Activated CD4-positive, alpha-beta T cell treated with anti-CD3 and anti-CD28 coated beads, Interleukin-2, amount 50 U/mL, for 16 hours (primary cell): Measurements from ENCODE around the gene TMEM132D.

Source experiments
- DNase-seq: peaks from one replicate; pipeline ENCODE4 v3.0.0-alpha.2; 2020

TMEM132D gene

GRCh38 chr12:129871991-129872972, 31.5 kb downstream of the TMEM132D start:
- DNase-seq = no peak

GRCh38 chr12:129870796-129871195, 33.0 kb downstream of the TMEM132D start:
- no peak for DNase-seq

- DNase-seq = no peak
Measured at GRCh38 chr12:129870136-129870535, 33.7 kb downstream of the TMEM132D start.

- DNase-seq = no peak
Measured at GRCh38 chr12:129868575-129868974, 35.2 kb downstream of the TMEM132D start.

DNA sequence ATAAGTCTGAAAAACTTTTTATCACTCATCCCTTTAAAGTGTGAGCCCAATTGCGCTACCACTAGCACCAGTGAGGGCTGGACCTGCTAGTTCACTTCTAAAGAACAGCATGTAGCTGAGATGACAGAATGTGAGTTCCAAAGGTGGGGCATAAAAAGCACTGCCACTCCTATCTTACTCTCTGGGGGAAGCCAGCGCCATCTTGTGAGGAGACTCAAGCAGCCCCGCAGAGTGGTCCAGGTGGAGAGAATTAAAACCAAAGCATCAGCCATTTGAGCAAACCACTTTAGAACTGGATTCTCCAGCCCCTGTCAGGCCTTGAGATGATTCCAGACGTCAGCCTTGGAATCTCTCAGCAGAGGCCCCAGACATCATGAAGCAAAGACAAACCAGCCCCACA, 39.9 kb downstream of the TMEM132D start:
- DNase-seq = no peak

DNA sequence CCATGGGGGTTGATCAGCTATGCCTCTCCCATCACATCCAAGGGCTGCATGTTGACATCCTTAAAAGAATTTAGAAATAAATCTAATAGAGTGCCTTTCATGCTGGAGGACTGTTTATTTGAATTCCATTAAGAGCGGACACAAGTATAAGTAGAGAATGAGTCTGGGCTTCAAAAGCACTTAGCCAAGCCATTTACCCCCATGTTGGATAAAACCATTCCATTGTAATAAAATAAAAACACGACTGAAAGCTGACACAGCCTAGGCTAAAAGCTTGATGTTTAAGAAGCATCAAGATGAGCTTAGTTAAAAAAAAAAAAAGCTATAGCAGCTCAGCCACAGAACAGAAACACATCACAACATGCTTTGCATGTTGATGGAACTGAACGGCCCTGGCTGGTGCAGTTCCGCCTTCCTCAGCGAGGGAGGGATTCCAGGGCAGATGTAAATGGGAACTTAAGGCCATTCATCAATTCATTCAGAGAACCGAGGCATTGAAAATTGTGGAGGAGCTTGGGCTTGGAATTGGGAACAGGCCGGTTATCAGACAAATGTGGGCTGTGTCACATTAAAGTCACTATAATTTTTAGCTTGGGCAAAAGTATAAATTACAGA, 41.2 kb downstream of the TMEM132D start:
- no peak for DNase-seq

DNA sequence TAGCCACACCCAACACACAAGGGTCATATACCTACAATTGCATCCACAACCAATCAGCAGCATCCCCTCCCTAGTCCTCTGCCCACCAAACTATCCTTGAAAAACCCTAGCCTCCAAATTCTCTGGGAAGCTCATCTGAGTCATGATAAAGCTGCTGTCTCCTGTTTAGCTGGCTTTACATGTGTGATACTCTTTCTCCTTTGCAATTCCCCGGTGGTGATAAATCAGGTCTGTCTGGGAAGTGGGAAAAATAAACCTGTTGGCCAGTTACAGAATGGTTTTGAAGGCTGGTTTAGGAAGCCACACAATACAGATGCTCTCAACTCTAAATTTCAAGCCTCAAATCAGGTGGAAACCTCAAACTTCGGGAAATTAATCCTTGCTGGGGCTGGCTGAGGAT, 41.9 kb downstream of the TMEM132D start:
- no peak for DNase-seq

DNA sequence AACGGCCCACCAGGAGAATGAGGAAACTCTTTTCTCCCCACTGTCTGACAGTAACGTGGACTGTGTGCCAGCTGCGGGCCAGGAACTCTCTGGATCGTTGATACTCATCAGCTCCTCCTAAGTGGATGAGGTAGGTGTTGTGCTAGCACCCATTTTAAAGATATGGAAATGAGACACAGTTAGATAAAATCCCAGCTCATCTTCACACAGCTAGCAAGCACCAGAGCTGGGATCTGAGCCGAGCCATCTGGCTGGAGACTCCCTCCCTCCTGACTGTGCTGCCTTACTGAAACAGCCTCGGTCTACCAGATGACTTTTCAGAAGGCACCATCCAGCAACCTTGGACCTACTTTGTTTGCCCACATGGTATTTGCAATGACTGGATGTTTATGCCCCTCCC, 49.2 kb downstream of the TMEM132D start:
- DNase-seq = no peak

DNA sequence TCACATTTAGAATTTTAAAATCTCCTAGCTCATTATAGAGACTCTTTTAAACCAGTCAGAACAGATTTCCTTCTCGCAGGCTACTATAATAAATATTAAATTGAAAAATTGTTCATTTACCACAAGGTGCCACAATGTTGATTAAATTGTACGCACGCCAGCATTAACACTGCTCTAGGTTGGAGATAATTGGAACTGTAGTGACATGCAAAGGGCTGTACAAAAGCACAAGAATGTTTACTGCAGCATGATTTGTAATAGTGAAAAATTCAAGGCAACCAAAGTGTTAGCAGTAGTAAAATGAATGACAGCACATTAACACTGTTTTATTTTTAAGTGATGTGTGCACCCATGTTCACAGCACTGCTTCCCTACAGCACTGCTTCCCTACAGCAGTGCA, 52.5 kb downstream of the TMEM132D start:
- DNase-seq = no peak

DNA sequence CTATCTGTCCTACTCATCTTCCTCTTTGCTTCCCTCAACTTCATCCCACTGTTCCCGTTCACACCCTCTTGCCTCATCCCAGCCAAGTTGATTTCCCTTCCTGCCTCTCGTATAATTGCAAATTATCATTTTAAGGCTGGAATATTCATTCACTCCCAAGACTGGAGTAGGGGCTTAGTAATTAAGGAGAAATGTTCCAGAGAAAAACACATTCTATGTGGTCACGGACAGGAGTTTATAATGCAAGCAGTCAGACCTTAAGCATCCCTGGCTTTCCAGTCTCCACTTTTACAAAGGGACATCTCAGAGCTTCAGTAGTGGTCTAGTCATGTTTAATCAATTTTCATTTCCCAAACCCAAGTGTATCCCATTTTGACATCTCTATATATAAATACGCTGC, 54.9 kb downstream of the TMEM132D start:
- DNase-seq = no peak

DNA sequence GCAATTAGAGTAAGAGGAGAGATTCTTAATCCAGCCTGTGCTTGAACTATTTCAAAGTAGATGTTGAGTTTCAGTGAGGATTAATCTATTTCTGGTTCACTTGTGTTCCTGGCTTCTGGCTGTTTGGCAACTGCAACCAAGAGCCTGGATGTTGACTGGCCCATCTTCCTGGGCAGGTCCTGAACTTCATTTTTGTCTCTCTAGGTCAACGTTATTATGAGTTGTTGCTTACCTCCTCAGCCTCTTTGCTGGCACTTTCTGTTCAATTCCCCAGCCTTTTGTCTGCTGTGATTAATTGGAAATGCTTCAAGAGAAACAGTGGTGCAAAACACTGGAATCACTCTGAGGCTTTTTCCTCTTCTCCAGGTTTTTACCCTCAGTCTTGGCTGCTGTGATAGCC, 56.8 kb downstream of the TMEM132D start:
- no peak for DNase-seq

GRCh38 chr12:129844662-129845220, 59.1 kb downstream of the TMEM132D start:
- no peak for DNase-seq

- no peak for DNase-seq
Measured at GRCh38 chr12:129841251-129841650, 62.6 kb downstream of the TMEM132D start.

- DNase-seq = no peak
Measured at GRCh38 chr12:129840145-129840884, 63.5 kb downstream of the TMEM132D start.

GRCh38 chr12:129839679-129840078, 64.1 kb downstream of the TMEM132D start:
- DNase-seq = no peak

- DNase-seq = no peak
Measured at GRCh38 chr12:129831294-129831693, 72.5 kb downstream of the TMEM132D start.

- no peak for DNase-seq
Measured at GRCh38 chr12:129830796-129831195, 73.0 kb downstream of the TMEM132D start.

- DNase-seq = no peak
Measured at GRCh38 chr12:129827866-129828384, 75.9 kb downstream of the TMEM132D start.

DNA sequence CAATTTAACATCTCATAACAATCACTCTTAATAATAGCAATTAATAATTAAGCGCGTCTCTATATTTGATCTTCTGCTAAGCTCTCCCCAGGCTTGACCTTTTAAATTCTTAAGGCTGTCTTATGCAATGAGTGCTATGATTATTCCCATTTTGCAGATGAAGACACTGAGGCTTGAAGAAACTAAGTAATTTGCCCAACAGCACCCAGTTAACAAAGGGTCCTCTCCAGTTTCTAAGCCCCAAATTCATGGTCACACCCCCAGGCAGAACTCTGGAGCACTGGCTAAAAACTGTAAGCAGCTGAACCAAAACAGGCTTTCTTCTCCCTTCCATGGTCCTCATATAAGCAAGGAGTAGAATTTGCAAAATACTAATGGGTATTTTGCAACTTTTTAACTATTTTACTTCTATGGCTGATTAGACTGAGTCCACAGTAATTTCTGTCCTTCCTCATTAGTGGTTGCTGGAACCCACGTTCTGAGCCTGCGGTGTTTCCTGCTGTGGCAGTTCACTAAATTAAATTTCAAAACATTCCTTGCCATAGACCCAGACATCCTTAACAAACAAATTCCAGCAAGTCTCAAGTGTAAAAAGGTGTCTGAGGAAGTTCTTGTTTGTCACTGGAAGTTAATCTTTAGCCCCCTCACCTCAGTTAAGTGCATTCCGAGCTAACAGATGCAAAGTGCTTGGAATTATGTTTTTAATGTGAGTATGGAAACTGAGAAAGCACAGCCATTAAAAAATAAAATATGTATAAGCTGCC, 76.5 kb downstream of the TMEM132D start:
- no peak for DNase-seq

GRCh38 chr12:129826273-129826672, 77.6 kb downstream of the TMEM132D start:
- DNase-seq = no peak

- no peak for DNase-seq
Measured at GRCh38 chr12:129825316-129825715, 78.5 kb downstream of the TMEM132D start.

DNA sequence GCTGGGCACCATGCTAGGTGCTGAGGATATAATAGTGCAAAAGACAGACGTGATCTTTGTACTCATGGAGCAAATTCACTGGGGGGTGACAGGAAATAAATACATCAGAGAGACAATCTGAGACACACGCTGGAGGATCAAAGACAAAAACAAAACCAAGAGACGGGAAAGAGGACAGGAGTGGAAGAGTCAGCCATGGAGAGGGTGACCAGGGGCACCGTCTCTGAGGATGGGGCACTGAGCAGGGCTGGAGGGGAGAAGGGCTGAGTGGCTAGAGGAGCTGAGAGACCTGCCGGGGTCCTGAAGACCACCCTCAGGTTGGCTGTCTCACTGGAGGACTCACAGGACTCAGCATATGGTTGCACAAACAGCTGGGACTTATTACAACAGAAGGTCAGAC, 81.9 kb downstream of the TMEM132D start:
- no peak for DNase-seq
